GM12878 (cell line): ENCODE measurements around the gene MAP7. TPM values are rescaled to one million over a fixed set of nuclear protein-coding genes. Genes with fewer than 3 reads are reported as not detected.

ENCODE experiments used
- EP300 ChIP-seq, 2 experiments: fragments of 150-350 bp in 1 of 2; IDR thresholded peaks; 2 replicates each; pipeline ENCODE4 v1.6.1; 2011 to 2012; ENCODE audit warnings: low read depth in 2 of 2, low read length in 2 of 2, borderline replicate concordance in 1 of 2, improper control_type of control experiment in 1 of 2, inconsistent platforms in 1 of 2; ENCODE audit not compliant: control insufficient read depth in 1 of 2
- ETV6 ChIP-seq, 2 experiments: fragments of 450-650 bp in 1 of 2; IDR thresholded peaks in 1 of 2; conservative IDR thresholded peaks in 1 of 2; 2 replicates each; pipeline ENCODE4 v1.6.1; 2014; ENCODE audit warnings: antibody characterized with exemption in 1 of 2, borderline replicate concordance in 1 of 2, low read depth in 1 of 2, mild to moderate bottlenecking in 1 of 2, moderate library complexity in 1 of 2
- GABPA ChIP-seq: IDR thresholded peaks from 2 replicates; pipeline ENCODE4 v1.6.1; 2014; ENCODE audit warnings: antibody characterized with exemption, low read depth, mild to moderate bottlenecking, inconsistent platforms
- IKZF2 ChIP-seq, 2 experiments: fragments of 450-650 bp; IDR thresholded peaks; 2 replicates each; pipeline ENCODE4 v1.6.1; 2017; ENCODE audit warnings: mild to moderate bottlenecking in 2 of 2, moderate library complexity in 2 of 2
- LARP7 ChIP-seq: fragments of 450-650 bp; IDR thresholded peaks from 2 replicates; pipeline ENCODE4 v1.6.1; 2017; ENCODE audit warnings: mild to moderate bottlenecking
- MTA2 ChIP-seq: fragments of 450-650 bp; IDR thresholded peaks from 2 replicates; pipeline ENCODE4 v1.6.1; 2016; ENCODE audit warnings: low read depth, mild to moderate bottlenecking, moderate library complexity
- MTA3 ChIP-seq: IDR thresholded peaks from 2 replicates; pipeline ENCODE4 v1.6.1; 2012; ENCODE audit warnings: low read length, inconsistent platforms, borderline replicate concordance
- MXI1 ChIP-seq: fragments of 150-350 bp; IDR thresholded peaks from 2 replicates; pipeline ENCODE4 v1.6.1; 2011; ENCODE audit warnings: low read depth, mild to moderate bottlenecking, inconsistent platforms, low read length, improper control_type of control experiment
- NR2C2 ChIP-seq: IDR thresholded peaks from 2 replicates; pipeline ENCODE4 v1.6.1; 2011; ENCODE audit warnings: borderline replicate concordance, low read depth; ENCODE audit not compliant: control insufficient read depth, insufficient read length
- RBBP5 ChIP-seq: fragments of 200-600 bp; sonication (generic); conservative IDR thresholded peaks from 2 replicates; pipeline ENCODE4 v1.6.1; 2016
- SPI1 ChIP-seq: IDR thresholded peaks from 2 replicates; pipeline ENCODE4 v1.6.1; 2011; ENCODE audit warnings: low read depth, mild to moderate bottlenecking, low read length, moderate library complexity, borderline replicate concordance; ENCODE audit not compliant: insufficient read depth
- TAF1 ChIP-seq: IDR thresholded peaks from 2 replicates; pipeline ENCODE4 v1.6.1; 2011; ENCODE audit warnings: mild to moderate bottlenecking, low read depth, low read length, borderline replicate concordance
- ZNF24 ChIP-seq: fragments of 450-650 bp; IDR thresholded peaks from 2 replicates; pipeline ENCODE4 v1.6.1; 2017; ENCODE audit warnings: antibody characterized with exemption, mild to moderate bottlenecking
- ZNF622 ChIP-seq: fragments of 450-650 bp; IDR thresholded peaks from 2 replicates; pipeline ENCODE4 v1.6.1; 2017; ENCODE audit warnings: mild to moderate bottlenecking, inconsistent platforms
- ZSCAN29 ChIP-seq: fragments of 450-650 bp; IDR thresholded peaks from 2 replicates; pipeline ENCODE4 v1.6.1; 2017; ENCODE audit warnings: mild to moderate bottlenecking, moderate library complexity
- polyA plus RNA-seq, 11 experiments: library from polyadenylated mRNA; depleted of rRNA in 4 of 11; unstranded in 6 of 11; stranded (reverse) in 5 of 11; fragments of >200 nt; fragmentation: Nextera tagmentation in 4 of 11; fragmentation: Illumina TruSeq in 1 of 11; extraction: Ambion mirVana in 4 of 11; extraction: Trizol in 1 of 11; gene quantifications; 1 replicate in 1 of 11; 2 replicates in 10 of 11; pipeline versions ENCODE4 v1.2.1 to v1.2.3, GENCODE V29; 2011 to 2016; ENCODE audit warnings: inconsistent platforms in 2 of 11, missing spikeins in 2 of 11, low read depth in 1 of 11
- total RNA-seq, 4 experiments: library from RNA; depleted of rRNA in 3 of 4; stranded (reverse); fragments of >200 nt in 3 of 4; fragmentation: Illumina TruSeq in 1 of 4; extraction: Trizol in 1 of 4; gene quantifications; 2 replicates each; pipeline versions ENCODE4 v1.2.1 to v1.2.3, GENCODE V29; 2013 to 2021
- TF ChIP-seq, protein P1 (sequence below): fragments of 450-650 bp; IDR thresholded peaks from 2 replicates; pipeline ENCODE4 v1.6.1; 2017; ENCODE audit warnings: mild to moderate bottlenecking, moderate library complexity
- TF ChIP-seq, protein P2 (sequence below): fragments of 450-650 bp; IDR thresholded peaks from 2 replicates; pipeline ENCODE4 v1.6.1; 2018; ENCODE audit warnings: borderline replicate concordance, mild to moderate bottlenecking; ENCODE audit not compliant: partially characterized antibody
- TF ChIP-seq, protein P3 (sequence below): fragments of 450-650 bp; IDR thresholded peaks from 2 replicates; pipeline ENCODE4 v1.6.1; 2017; ENCODE audit warnings: borderline replicate concordance
- TF ChIP-seq, protein P4 (sequence below): fragments of 450-650 bp; IDR thresholded peaks from 2 replicates; pipeline ENCODE4 v1.6.1; 2017; ENCODE audit warnings: mild to moderate bottlenecking

MAP7 gene
- total and polyA plus RNA-seq, 10 of the 15 experiments (the other 5 are each of a cell fraction or from before 2014, with no cell fraction given): 0.04 to 0.17 (median 0.08) TPM; not detected in 2

DNA sequence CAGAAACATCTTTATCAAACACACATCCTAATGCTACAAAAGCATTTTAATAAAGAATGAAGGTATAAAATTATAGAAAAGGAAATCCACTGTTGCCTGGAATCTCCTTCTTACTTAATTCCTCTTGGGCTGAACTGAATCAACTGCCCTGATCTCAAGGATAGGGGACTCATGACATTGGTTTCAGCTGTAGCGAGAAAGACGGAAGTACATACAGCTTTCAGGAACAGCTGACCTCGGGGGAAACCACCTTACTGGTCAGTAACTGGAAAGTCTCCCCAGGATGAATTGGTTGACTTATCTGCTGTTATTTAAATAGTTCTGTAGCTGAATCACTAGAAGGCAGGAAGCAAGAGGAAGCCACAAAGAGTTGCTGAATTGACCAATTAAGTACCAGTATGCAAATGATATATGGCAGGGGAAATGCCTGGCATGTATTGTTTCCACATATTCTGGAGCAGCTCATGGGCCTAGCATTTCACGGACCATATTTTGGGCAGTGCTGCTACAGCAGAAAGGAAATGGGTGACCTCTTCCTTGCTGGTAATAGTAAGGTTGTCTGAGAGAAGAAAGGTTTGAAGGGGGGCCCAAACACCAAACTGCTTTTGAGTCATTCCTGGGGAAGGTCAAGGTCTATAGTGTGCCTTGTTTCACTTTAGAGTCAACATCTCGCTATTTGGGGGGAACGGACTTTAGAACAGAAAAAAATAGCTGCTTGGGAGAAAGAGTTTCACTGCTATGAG is 43.7 kb upstream of the MAP7 start (continued):
- TF ChIP-seq, protein P1, sequence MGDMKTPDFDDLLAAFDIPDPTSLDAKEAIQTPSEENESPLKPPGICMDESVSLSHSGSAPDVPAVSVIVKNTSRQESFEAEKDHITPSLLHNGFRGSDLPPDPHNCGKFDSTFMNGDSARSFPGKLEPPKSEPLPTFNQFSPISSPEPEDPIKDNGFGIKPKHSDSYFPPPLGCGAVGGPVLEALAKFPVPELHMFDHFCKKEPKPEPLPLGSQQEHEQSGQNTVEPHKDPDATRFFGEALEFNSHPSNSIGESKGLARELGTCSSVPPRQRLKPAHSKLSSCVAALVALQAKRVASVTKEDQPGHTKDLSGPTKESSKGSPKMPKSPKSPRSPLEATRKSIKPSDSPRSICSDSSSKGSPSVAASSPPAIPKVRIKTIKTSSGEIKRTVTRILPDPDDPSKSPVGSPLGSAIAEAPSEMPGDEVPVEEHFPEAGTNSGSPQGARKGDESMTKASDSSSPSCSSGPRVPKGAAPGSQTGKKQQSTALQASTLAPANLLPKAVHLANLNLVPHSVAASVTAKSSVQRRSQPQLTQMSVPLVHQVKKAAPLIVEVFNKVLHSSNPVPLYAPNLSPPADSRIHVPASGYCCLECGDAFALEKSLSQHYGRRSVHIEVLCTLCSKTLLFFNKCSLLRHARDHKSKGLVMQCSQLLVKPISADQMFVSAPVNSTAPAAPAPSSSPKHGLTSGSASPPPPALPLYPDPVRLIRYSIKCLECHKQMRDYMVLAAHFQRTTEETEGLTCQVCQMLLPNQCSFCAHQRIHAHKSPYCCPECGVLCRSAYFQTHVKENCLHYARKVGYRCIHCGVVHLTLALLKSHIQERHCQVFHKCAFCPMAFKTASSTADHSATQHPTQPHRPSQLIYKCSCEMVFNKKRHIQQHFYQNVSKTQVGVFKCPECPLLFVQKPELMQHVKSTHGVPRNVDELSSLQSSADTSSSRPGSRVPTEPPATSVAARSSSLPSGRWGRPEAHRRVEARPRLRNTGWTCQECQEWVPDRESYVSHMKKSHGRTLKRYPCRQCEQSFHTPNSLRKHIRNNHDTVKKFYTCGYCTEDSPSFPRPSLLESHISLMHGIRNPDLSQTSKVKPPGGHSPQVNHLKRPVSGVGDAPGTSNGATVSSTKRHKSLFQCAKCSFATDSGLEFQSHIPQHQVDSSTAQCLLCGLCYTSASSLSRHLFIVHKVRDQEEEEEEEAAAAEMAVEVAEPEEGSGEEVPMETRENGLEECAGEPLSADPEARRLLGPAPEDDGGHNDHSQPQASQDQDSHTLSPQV: no peak
- TF ChIP-seq ZNF24: no peak
- TF ChIP-seq TAF1: 0 out of 2 replicates have a peak, but pooled peaks have one; percentile 34
- TF ChIP-seq NR2C2: no peak
- no peak for TF ChIP-seq MTA3
- TF ChIP-seq RBBP5: no peak
- peak in 1 of 2 experiments; percentile 65; a peak in 1 of 4 replicates for TF ChIP-seq ETV6 (conservative IDR thresholded peaks at IDR 0.05 in 1 of 2, IDR thresholded peaks at IDR 0.05 in 1 of 2; ENCODE audit: borderline replicate concordance in 1 of 2, low read depth in 1 of 2)
- no peak for TF ChIP-seq LARP7
- TF ChIP-seq, protein P2, sequence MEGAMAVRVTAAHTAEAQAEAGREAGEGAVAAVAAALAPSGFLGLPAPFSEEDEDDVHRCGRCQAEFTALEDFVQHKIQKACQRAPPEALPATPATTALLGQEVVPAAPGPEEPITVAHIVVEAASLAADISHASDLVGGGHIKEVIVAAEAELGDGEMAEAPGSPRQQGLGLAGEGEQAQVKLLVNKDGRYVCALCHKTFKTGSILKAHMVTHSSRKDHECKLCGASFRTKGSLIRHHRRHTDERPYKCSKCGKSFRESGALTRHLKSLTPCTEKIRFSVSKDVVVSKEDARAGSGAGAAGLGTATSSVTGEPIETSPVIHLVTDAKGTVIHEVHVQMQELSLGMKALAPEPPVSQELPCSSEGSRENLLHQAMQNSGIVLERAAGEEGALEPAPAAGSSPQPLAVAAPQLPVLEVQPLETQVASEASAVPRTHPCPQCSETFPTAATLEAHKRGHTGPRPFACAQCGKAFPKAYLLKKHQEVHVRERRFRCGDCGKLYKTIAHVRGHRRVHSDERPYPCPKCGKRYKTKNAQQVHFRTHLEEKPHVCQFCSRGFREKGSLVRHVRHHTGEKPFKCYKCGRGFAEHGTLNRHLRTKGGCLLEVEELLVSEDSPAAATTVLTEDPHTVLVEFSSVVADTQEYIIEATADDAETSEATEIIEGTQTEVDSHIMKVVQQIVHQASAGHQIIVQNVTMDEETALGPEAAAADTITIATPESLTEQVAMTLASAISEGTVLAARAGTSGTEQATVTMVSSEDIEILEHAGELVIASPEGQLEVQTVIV: no peak
- no peak for TF ChIP-seq ZSCAN29
- peak in 1 of 2 experiments; percentile 55; a peak in 2 of 4 replicates for TF ChIP-seq EP300 (IDR thresholded peaks at IDR 0.05; ENCODE audit: borderline replicate concordance in 1 of 2, control insufficient read depth in 1 of 2, low read depth in 2 of 2, low read length in 2 of 2)
- TF ChIP-seq, protein P3, sequence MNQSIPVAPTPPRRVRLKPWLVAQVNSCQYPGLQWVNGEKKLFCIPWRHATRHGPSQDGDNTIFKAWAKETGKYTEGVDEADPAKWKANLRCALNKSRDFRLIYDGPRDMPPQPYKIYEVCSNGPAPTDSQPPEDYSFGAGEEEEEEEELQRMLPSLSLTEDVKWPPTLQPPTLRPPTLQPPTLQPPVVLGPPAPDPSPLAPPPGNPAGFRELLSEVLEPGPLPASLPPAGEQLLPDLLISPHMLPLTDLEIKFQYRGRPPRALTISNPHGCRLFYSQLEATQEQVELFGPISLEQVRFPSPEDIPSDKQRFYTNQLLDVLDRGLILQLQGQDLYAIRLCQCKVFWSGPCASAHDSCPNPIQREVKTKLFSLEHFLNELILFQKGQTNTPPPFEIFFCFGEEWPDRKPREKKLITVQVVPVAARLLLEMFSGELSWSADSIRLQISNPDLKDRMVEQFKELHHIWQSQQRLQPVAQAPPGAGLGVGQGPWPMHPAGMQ: no peak
- TF ChIP-seq, protein P4, sequence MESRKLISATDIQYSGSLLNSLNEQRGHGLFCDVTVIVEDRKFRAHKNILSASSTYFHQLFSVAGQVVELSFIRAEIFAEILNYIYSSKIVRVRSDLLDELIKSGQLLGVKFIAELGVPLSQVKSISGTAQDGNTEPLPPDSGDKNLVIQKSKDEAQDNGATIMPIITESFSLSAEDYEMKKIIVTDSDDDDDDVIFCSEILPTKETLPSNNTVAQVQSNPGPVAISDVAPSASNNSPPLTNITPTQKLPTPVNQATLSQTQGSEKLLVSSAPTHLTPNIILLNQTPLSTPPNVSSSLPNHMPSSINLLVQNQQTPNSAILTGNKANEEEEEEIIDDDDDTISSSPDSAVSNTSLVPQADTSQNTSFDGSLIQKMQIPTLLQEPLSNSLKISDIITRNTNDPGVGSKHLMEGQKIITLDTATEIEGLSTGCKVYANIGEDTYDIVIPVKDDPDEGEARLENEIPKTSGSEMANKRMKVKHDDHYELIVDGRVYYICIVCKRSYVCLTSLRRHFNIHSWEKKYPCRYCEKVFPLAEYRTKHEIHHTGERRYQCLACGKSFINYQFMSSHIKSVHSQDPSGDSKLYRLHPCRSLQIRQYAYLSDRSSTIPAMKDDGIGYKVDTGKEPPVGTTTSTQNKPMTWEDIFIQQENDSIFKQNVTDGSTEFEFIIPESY: no peak
- 0 out of 2 replicates have a peak, but pooled peaks have one; percentile 13 for TF ChIP-seq MXI1
- peak; percentile 82 for TF ChIP-seq MTA2
- peak; percentile 50; the same call in 1 of the 2 replicates for TF ChIP-seq SPI1
- no peak for TF ChIP-seq GABPA
- TF ChIP-seq ZNF622: no peak
- TF ChIP-seq IKZF2 (IDR thresholded peaks at IDR 0.05): peak; percentile 59 to 72; a peak in 2 of 4 replicates
